Measurements from ENCODE around the gene UBR4. TPM values are rescaled to one million over a fixed set of nuclear protein-coding genes. Genes with fewer than 3 reads are reported as not detected.

UBR4 gene
- total and polyA plus RNA-seq, 3 donors from 2014 or later, result 301 to 708 (median 613) TPM

DNA sequence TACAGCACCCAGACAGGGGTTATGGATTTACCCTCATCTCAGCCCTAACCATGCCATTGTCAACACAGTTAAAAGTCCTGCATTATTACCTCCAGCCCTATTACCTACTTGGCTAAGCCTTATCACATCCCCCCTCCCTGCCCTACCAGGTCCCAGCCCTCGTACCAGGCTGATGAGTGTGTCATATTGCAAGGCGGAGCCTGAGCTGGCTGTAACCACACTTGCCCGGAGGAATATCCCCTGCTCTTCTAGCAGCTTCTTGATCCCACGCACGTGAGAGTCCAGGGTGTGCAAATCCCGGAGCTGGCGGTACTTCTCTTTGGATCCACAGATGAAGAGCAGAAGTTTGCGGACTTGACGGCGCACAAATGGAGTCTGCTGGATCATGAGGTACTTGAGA, 87.4 kb downstream of the UBR4 start:
- DNase-seq, result no peak
- Histone ChIP-seq H3K27me3 (no peaks in the 10 kb centered on the region), H3K36me3 (ENCODE audit: low read depth, missing control alignments) (peaks cover 5% of the 10 kb centered on the region), H3K4me3 (no peak overlapping the region), H3K27ac (no peak overlapping the region), H3K9me3 (no peaks in the 10 kb centered on the region), H3K4me1 (no peaks in the 10 kb centered on the region)
- WGBS, 2 donors, result 88 to 93% methylated on average over 8 to 10 of the region's 10 CpGs
- intact Hi-C loops (cut with DNase I; ENCODE audit: low total_unique reads), result no loop called here
- no peak for TF ChIP-seq POLR2A (IDR thresholded peaks at IDR 0.05)
- TF ChIP-seq, protein P1, sequence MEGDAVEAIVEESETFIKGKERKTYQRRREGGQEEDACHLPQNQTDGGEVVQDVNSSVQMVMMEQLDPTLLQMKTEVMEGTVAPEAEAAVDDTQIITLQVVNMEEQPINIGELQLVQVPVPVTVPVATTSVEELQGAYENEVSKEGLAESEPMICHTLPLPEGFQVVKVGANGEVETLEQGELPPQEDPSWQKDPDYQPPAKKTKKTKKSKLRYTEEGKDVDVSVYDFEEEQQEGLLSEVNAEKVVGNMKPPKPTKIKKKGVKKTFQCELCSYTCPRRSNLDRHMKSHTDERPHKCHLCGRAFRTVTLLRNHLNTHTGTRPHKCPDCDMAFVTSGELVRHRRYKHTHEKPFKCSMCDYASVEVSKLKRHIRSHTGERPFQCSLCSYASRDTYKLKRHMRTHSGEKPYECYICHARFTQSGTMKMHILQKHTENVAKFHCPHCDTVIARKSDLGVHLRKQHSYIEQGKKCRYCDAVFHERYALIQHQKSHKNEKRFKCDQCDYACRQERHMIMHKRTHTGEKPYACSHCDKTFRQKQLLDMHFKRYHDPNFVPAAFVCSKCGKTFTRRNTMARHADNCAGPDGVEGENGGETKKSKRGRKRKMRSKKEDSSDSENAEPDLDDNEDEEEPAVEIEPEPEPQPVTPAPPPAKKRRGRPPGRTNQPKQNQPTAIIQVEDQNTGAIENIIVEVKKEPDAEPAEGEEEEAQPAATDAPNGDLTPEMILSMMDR (IDR thresholded peaks at IDR 0.05), result no peak

DNA sequence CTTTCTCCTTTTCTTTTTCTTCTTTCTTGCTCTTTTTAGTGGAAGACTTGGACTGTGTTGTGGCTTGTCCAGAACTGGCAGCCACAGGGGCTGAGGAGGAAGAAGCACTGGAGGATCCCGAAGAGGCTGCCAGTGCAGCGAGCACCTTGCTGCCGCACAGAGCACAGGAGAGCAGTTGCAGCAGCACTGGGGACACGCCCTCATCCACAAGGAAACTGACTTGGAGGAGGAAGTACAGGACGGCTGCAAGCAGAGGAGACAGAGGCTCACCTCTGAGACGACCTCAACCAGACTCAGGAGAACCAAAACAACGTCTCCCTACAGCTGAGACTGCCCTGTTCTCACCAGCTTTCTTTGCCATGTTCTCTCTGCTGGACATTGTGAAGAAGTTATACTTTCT, 88.9 kb downstream of the UBR4 start:
- 84% methylated on average over 7 of the region's 7 CpGs for WGBS, 2 donors

DNA sequence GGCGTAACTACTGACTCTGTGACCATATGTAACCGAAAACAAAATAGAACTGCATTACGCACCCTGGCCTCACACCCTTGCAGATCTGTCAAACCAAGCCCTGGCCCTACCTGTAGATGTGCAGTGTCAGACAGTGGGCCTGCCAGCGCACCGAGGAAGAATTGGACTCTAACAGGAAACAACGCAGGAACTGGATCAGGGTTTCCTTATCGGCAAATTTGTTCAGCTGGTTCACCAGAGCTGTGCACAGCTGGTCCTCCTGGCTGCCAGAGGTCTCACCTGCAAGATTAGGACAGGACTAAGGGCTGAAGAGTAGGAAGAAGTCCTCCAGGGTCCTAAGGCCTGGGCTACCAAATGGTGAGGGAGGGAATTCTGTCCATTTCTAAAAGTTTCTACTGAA, 90.0 kb downstream of the UBR4 start:
- no peak overlapping the region for H3K27ac ChIP-seq
- no peak for DNase-seq
- no peaks in the 10 kb centered on the region for H3K27me3 ChIP-seq
- TF ChIP-seq, protein P1 (IDR thresholded peaks at IDR 0.05), result no peak
- no peak for TF ChIP-seq POLR2A (IDR thresholded peaks at IDR 0.05)
- H3K9me3 ChIP-seq, result no peaks in the 10 kb centered on the region
- no peaks in the 10 kb centered on the region for H3K4me1 ChIP-seq
- intact Hi-C loops (cut with DNase I; ENCODE audit: low total_unique reads), result no loop called here
- peaks cover 5% of the 10 kb centered on the region for H3K36me3 ChIP-seq (ENCODE audit: low read depth, missing control alignments)
- 83 to 93% methylated on average over 7 of the region's 7 CpGs for WGBS, 2 donors
- no peak overlapping the region for H3K4me3 ChIP-seq

More for the DNA sequence above, 88.9 kb downstream of the UBR4 start:
- peaks cover 5% of the 10 kb centered on the region for H3K36me3 ChIP-seq (ENCODE audit: low read depth, missing control alignments)
- H3K27me3 ChIP-seq, result no peaks in the 10 kb centered on the region
- H3K27ac ChIP-seq, result no peak overlapping the region
- TF ChIP-seq, protein P1 (IDR thresholded peaks at IDR 0.05), result no peak
- no peak for TF ChIP-seq POLR2A (IDR thresholded peaks at IDR 0.05)
- intact Hi-C loops (cut with DNase I; ENCODE audit: low total_unique reads), result no loop called here
- no peak for DNase-seq
- no peak overlapping the region for H3K4me3 ChIP-seq
- H3K4me1 ChIP-seq, result no peaks in the 10 kb centered on the region
- H3K9me3 ChIP-seq, result no peaks in the 10 kb centered on the region

DNA sequence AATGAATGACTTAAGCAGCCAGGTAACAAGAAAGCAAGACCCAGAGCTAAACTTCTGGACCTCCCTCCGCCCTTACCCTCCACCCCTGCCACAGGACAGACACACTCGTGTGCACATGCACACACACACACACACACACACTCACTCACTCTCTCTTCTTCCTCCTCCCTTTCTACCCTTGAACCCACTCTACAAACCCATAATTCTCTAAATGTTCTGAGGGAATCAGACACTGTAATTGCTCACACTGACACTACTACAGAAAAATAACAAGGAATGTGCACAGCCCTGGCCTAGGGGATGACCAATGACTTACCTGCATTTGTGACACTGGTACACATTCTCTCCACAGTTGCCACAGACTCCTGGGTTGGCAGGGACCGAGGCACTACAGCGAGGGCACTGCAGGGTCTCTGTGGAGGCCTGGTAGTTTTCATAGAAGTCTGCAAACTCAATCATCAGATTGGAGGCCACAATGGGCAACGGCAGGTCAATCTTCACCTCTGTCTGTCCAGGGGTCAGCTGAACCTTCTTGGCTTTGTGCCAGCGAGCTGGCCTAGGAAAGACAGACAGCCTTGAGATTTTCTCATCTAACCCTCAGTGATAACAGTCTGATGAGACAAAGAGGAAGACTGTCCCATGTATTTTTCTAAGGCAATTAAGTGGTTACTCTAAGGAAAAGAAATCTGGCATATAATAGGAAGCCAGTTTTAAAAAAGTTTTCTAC, 94.8 kb downstream of the UBR4 start:
- intact Hi-C loops (cut with DNase I; ENCODE audit: low total_unique reads), result no loop called here
- Histone ChIP-seq H3K36me3 (ENCODE audit: low read depth, missing control alignments) (peaks cover 5% of the 10 kb centered on the region), H3K4me1 (no peaks in the 10 kb centered on the region), H3K27me3 (no peaks in the 10 kb centered on the region), H3K4me3 (no peak overlapping the region), H3K9me3 (no peaks in the 10 kb centered on the region), H3K27ac (no peak overlapping the region)
- TF ChIP-seq POLR2A (IDR thresholded peaks at IDR 0.05), result no peak
- TF ChIP-seq, protein P1 (IDR thresholded peaks at IDR 0.05), result no peak
- no peak for DNase-seq
- 70 to 75% methylated on average over 6 of the region's 6 CpGs for WGBS, 2 donors

DNA sequence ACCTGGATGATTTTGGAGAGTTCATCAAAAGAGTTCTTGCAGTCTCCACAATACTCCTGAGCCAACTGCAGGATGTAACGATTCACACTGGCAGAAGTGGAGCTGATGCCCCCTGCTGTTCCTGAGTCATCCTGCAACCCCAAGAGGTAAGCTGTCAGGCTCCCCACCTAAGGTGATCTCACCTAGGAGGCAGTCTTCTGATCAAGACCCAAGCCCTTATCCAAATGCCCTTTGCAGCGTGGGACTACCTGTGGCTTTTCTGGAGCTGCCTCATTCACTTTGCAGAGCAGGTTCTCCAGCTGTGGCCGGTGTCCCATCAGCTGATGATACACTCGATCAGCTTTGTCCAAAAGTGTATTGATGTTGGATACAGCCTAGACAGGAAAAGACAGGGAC, 96.4 kb downstream of the UBR4 start:
- no peaks in the 10 kb centered on the region for H3K27me3 ChIP-seq
- H3K4me1 ChIP-seq, result no peaks in the 10 kb centered on the region
- no peaks in the 10 kb centered on the region for H3K36me3 ChIP-seq (ENCODE audit: low read depth, missing control alignments)
- H3K4me3 ChIP-seq, result no peak overlapping the region
- DNase-seq, result peak; percentile 42
- intact Hi-C loops (cut with DNase I; ENCODE audit: low total_unique reads), result no loop called here
- H3K9me3 ChIP-seq, result no peaks in the 10 kb centered on the region
- WGBS, 2 donors, result 66 to 72% methylated on average over 4 of the region's 4 CpGs
- no peak for TF ChIP-seq POLR2A (IDR thresholded peaks at IDR 0.05)
- TF ChIP-seq, protein P1 (IDR thresholded peaks at IDR 0.05), result peak in 1 of 3 experiments; percentile 29
- H3K27ac ChIP-seq, result no peak overlapping the region
